Motor neuron (in vitro differentiated cells): ENCODE measurements around the gene ATG101. TPM values are rescaled to one million over a fixed set of nuclear protein-coding genes. Genes with fewer than 3 reads are reported as not detected.
A peak's percentile ranks its signal among the peaks of the same experiment; 100 is the strongest.

ENCODE experiments used
- ATAC-seq, 8 experiments: fragments of 200-7000 bp; cut with Tn5 transposase; replicated peaks in 6 of 8; 2 replicates each; pipeline ENCODE4 v1.8.0; 2021; ENCODE audit warnings: mild to moderate bottlenecking in 8 of 8, moderate library complexity in 8 of 8
- H3K27ac ChIP-seq, 2 donors: fragments of 250-450 bp; sonication (Bioruptor Pico); 2 replicates each; pipeline ENCODE4 v1.9.0; 2021; ENCODE audit warnings: antibody characterized with exemption in 2 of 2, mild to moderate bottlenecking in 2 of 2, moderate library complexity in 1 of 2
- H3K4me1 ChIP-seq, 2 donors: fragments of 250-450 bp; sonication (Bioruptor Pico); replicated peaks in 1 of 2; 2 replicates each; pipeline ENCODE4 v1.6.1; 2021; ENCODE audit warnings: antibody characterized with exemption in 2 of 2, mild to moderate bottlenecking in 2 of 2, moderate library complexity in 1 of 2
- H3K4me3 ChIP-seq, 5 donors: fragments of 250-450 bp; sonication (Bioruptor Pico); 2 replicates each; pipeline ENCODE4 v1.9.0; 2021; ENCODE audit warnings: antibody characterized with exemption in 5 of 5, mild to moderate bottlenecking in 5 of 5, moderate library complexity in 4 of 5
- WGBS, 10 experiments: fragments of 450-650 bp; shearing (Covaris generic); methylation state at CpG; one replicate each; pipeline ENCODE4 v1.0.0; 2022; 5-methylcytosine and 5-hydroxymethylcytosine counted together
- in situ Hi-C, 9 experiments: fragments of 400-800 bp; cut with MboI; loops; one replicate each; pipeline ENCODE4 v1.15.0; 2021; ENCODE audit warnings: low sequenced_read_pairs in 9 of 9, low pct_unique_long_range_greater_than_20kb in 2 of 9; ENCODE audit not compliant: unreplicated experiment in 9 of 9
- total RNA-seq, 8 experiments: library from RNA; unstranded; fragments of 300-600 nt; gene quantifications; 2 replicates each; pipeline versions ENCODE4 v1.2.3 to v1.2.4, GENCODE V29; 2022

Gene ATG101
- total RNA-seq, 8 experiments from 2014 or later, result 27.4 to 55.1 (median 35.8) TPM

DNA sequence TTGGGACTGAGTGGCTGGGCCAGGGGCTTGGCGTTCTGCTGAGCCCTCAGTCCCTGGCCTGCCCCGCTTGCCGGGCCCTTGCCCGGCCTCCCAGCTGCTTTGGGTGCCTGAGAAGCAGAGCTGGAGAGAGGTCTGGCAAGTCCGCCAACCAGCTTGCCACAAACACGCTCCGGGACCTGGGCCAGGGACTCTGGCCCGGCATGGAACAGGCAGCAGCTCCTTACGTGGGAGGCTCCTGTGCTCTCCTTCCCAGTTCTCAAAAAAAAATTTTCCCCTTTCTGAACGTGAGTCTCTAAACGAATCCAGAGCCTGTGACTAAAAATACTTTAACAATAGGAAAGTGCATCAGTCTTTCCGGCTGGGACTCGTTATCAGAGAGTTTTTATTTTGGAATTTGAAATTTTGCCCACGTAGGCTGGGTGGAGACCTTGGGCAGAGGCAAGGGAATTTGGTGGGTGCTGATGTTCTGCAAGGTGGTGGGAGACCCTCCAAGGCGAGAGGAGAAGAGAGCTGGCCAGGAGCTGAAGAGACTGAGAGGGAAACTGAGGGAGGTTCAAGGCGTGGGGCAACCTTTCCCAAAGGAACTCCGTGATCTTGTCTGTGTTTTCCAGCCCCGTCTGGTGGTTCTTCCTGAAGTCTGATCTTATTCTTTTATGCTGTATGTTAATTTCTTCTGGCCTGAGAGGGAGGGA, 25.3 kb upstream of the ATG101 start:
- Histone ChIP-seq H3K27ac (no peak overlapping the region), H3K4me3 (no peak overlapping the region), H3K4me1 (no peaks in the 10 kb centered on the region)
- 6 to 100% (median 77%) methylated on average over 1 to 11 of the region's 18 CpGs; no CpG with 5 or more reads in 1 of the 10 experiments for WGBS, 10 experiments
- ATAC-seq, result no peak
- in situ Hi-C loops, result no loop called here

DNA sequence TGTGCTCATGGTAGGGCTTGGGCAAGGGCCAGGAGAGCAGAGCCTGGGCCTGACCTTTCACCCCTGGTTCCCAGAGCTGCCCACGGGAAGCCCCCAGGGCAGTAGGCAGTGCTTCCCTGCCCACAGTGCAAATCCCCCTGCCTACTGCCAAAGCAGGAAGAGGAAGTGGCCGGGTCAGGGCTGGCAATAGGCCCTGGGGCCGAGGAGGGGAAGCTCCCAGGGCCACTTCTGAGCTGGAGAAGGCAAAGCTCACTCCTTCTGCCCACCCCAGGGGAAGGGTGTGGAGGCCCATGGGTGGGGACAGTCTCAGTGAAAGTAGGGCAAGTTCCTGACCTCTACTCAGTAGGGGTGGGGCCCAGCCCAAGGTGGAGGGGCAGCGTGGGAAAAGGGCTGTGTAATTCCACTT, 24.0 kb upstream of the ATG101 start:
- H3K4me1 ChIP-seq, result peaks cover 7 to 9% of the 10 kb centered on the region in 2 donors
- ATAC-seq, result peak in 3 of 8 experiments; percentile 12 to 24 (median 12)
- in situ Hi-C loops, result no loop called here
- H3K4me3 ChIP-seq, result no peak overlapping the region
- H3K27ac ChIP-seq, result no peak overlapping the region
- WGBS, 10 experiments, result 40 to 67% methylated on average over 1 of the region's 4 CpGs; no CpG with 5 or more reads in 8 of the 10 experiments

DNA sequence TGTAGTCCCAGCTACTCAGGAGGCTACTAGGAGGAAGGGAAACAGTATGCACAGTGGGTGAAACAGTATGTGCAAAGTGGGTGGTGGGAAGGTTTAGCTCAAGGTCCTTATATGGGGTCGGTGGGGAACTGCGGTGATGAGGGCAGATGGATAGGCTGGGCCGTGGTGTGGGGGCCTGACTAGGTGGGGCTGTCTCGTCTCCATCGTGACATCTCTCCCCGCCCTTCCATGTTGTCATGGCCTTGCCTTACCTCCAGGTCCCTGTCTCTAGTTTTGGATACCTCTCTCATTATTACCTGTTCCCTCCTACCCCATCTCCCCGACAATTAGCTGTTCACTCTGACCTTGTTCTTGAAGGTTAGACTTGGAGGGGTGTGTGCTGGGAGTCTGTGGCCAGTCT, 22.9 kb upstream of the ATG101 start:
- Histone ChIP-seq H3K4me1 (peaks cover 9 to 14% of the 10 kb centered on the region in 2 donors), H3K4me3 (no peak overlapping the region), H3K27ac (no peak overlapping the region)
- ATAC-seq, result no peak
- in situ Hi-C loops, result no loop called here
- WGBS, 10 experiments, result 20 to 94% (median 83%) methylated on average over 1 to 6 of the region's 7 CpGs; no CpG with 5 or more reads in 5 of the 10 experiments

DNA sequence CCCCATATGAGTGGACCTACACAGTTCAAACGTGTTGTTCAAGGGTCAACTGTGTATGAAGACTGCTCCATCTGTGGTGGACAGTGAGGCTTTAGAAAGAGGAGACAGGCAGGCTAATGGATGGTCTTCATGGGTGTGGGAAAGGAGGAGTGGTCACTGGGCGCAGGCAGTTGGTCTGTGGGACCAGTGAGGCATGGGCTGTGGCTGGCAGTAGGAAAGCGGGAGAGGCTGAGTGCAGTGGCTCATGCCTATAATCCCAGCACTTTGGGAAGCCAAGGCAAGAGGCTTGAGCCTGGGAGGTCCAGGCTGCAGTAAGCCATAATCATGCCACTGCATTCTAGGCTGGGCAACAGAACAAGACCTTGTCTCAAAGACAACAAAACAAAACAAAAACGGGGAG, 20.5 kb upstream of the ATG101 start:
- 50 to 100% (median 75%) methylated on average over 1 to 4 of the region's 4 CpGs; no CpG with 5 or more reads in 1 of the 10 experiments for WGBS, 10 experiments
- no peak for ATAC-seq
- no peak overlapping the region for H3K27ac ChIP-seq
- no peak overlapping the region for H3K4me3 ChIP-seq
- in situ Hi-C loops, result no loop called here
- peaks cover 11 to 14% of the 10 kb centered on the region in 2 donors for H3K4me1 ChIP-seq

DNA sequence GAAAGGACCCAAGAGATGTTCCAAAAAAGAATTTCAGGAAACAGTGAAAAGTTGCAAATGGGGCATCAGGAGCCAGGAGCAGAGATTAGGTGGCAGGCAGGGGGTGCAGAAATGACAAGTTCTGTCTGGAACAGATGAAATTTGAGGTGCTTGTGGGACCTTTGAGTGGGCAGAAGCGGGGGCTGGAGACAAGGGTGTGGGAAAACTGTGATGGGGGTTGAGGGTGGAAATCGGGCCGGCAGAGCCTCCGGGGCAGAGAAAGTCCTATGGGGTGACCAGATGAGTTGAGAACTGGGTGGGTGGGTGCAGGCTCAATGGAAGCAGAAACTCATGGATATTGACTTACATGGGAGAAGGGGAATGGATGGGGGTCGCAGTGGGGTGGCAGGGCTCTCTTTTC, 20.1 kb upstream of the ATG101 start:
- in situ Hi-C loops, result no loop called here
- 70 to 100% (median 82%) methylated on average over 1 to 2 of the region's 5 CpGs; no CpG with 5 or more reads in 6 of the 10 experiments for WGBS, 10 experiments
- no peak overlapping the region for H3K4me3 ChIP-seq
- ATAC-seq, result no peak
- H3K4me1 ChIP-seq, result peaks cover 11 to 14% of the 10 kb centered on the region in 2 donors
- no peak overlapping the region for H3K27ac ChIP-seq

DNA sequence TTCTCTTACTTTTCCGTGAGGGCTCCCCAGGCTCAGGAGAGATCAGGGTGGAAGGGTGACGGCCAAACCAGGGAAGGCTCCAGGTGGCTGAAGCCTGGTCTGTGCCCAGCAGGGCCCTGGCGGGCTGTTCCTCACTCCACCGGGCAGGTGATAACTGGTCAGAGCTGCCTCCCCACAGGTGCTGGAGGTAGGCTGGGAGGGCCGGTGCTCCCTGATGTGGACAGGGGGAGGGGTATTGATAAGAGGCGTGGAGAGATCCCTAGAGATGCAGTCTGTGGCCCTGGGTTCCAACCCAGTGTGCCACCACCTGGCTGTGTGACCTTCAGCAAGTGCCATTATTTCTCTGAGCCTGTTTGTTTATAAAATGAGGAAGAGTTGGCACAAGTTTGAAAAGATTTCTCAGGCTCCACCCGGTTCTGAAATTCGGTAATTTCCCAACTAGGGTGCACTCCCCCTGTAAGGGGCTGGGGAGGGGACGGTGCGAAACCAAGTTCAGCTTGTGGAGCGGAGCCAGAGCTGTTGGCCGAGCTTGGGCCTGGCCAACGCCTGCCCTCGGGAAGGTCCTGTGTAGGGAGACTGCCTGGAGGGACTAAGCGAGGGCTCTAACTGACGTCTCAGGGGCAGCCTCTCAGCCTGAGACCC, 19.5 kb upstream of the ATG101 start:
- no peak for ATAC-seq
- peaks cover 11 to 14% of the 10 kb centered on the region in 2 donors for H3K4me1 ChIP-seq
- peak overlapping the region in 1 of 2 donors; percentile 26 for H3K27ac ChIP-seq
- WGBS, 10 experiments, result 0 to 67% (median 13%) methylated on average over 1 to 5 of the region's 16 CpGs; no CpG with 5 or more reads in 4 of the 10 experiments
- in situ Hi-C loops, result no loop called here
- peak overlapping the region; percentile 33 to 43 (median 34) for H3K4me3 ChIP-seq

DNA sequence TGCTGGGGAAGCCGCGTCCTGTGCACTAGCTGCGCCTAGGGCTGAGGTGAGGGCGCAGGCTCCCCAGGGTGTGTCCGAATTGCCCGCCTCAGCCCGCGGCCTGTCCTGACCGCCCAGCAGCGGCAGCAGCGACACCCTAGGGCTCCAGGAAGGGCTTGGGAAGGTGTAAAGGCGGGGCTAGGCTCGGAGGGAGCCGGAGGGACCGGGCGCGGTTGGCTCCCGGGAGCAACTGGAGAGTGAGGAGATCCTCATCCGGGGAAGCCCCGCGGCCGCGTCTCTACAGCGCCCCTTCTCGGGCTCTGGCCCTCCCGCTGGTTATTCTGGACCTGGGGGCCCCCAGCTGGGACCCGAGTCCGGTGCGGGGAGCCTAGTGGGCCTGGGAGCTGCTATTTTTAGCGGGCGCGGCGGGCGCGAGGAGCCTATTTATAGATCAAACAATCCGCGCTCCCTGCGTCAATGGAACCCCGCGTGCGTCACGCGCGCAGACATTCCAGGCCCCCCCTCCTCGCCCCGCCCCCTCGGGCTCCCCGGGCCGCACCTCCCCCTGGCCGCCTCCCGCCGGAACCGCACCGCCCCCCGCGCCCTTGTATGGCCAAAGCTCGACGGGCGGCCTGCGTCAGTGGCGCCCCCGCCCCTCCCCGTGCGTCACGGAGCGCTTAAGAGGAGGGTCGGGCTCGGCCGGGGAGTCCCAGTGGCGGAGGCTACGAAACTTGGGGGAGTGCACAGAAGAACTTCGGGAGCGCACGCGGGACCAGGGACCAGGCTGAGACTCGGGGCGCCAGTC, 18.8 kb upstream of the ATG101 start, which contains the start of gene NR4A1:
Gene NR4A1, plus strand, starts transcription at position 685 of the 784 bp plus-strand sequence. CDS start 2,887 bp downstream, outside the sequence.
- WGBS, 10 experiments, result 0 to 1% methylated on average over 10 to 15 of the region's 77 CpGs; no CpG with 5 or more reads in 8 of the 10 experiments
- Histone ChIP-seq H3K4me3 (peak within 1 kb of the TSS; percentile 33 to 43 (median 34)), H3K27ac (peak within 1 kb of the TSS in 1 of 2 donors; percentile 26), H3K4me1 (peaks cover 11 to 14% of the 10 kb centered on the region in 2 donors)
- peak; percentile 54 to 87 (median 85) for ATAC-seq
- in situ Hi-C loops, result no loop called here

DNA sequence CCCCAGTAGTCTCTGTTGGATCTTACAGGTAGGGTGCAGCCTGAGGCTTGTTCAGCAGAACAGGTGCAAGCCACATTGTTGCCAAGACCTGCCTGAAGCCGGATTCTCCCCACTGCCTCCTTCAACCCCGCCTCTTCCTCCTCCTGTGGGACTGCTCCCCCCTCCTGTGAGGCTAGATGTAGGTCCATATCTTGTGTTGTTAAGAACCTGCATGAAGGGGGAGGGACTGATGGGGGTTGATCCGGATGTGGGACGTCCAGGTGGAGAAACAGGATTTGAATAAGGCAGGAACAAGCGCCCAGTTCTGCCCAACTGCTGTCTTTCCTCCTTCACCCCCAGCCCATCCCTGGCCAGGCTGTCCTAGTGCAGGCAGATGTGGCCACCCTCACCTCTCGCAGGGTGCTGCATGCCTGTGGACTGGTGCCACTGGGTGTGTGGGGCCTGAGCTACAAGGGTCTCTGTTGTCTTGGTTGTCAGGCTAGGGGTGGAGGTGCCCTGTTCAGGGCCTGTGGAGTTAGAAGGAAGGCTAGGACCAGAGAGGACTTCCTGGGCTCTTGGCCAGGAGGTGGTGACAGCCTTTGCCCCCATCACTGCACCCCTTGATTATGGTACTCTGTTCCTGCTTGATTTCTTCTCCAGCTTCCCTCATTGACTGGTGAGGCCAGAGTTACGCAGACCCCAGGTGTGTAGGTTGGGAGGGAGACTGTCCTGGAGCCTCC, 17.2 kb upstream of the ATG101 start:
- H3K27ac ChIP-seq, result no peak overlapping the region
- in situ Hi-C loops, result no loop called here
- WGBS, 10 experiments, result 80 to 100% (median 92%) methylated on average over 1 to 3 of the region's 7 CpGs; no CpG with 5 or more reads in 6 of the 10 experiments
- no peak overlapping the region for H3K4me3 ChIP-seq
- H3K4me1 ChIP-seq, result peaks cover 11 to 14% of the 10 kb centered on the region in 2 donors
- no peak for ATAC-seq

DNA sequence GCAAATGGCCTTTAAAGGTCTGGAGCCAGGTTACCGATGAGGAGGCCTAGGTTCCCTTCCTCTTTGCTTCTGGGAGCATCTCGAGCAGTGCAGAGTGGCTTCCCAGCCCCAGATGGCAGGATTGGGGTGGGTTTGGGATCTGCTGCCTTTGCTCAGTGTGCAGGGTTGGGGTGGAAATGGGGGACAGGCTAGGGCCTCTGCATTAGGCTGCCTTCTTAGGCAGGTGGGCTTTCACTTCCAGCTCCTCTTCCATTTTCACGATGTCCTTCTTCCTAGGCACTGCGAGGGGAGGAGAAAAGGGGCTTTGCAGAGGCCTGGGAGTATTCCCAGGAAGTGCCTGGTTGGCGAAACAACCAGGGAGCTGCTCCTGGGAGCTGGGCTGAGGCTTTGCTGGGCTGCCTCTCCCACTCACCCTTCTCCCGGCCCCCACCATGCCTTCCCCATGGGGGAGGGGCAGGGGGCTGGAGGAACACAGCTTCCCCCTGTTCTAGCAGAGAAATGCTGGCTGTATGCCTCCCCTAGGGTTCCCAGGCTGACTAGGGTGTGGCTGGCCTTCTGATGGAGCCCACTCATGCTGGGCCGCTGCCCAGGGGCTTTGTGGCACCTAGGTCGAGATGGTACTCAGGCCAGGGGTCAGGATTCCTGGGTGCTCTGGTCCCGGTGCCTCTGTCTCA, 16.1 kb upstream of the ATG101 start:
- in situ Hi-C loops, result no loop called here
- 70 to 100% (median 87%) methylated on average over 1 to 3 of the region's 9 CpGs; no CpG with 5 or more reads in 4 of the 10 experiments for WGBS, 10 experiments
- Histone ChIP-seq H3K27ac (no peak overlapping the region), H3K4me1 (peaks cover 11 to 14% of the 10 kb centered on the region in 2 donors), H3K4me3 (no peak overlapping the region)
- no peak for ATAC-seq

DNA sequence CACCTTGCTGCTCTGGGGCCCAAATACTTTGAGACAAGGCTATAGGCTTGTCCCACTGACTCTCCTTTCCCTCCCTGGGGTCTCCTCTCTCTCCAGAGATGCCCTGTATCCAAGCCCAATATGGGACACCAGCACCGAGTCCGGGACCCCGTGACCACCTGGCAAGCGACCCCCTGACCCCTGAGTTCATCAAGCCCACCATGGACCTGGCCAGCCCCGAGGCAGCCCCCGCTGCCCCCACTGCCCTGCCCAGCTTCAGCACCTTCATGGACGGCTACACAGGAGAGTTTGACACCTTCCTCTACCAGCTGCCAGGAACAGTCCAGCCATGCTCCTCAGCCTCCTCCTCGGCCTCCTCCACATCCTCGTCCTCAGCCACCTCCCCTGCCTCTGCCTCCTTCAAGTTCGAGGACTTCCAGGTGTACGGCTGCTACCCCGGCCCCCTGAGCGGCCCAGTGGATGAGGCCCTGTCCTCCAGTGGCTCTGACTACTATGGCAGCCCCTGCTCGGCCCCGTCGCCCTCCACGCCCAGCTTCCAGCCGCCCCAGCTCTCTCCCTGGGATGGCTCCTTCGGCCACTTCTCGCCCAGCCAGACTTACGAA, 15.4 kb upstream of the ATG101 start:
- WGBS, 10 experiments, result 60 to 95% (median 89%) methylated on average over 3 to 8 of the region's 21 CpGs; no CpG with 5 or more reads in 7 of the 10 experiments
- peaks cover 11 to 17% of the 10 kb centered on the region in 2 donors for H3K4me1 ChIP-seq
- no peak overlapping the region for H3K27ac ChIP-seq

DNA sequence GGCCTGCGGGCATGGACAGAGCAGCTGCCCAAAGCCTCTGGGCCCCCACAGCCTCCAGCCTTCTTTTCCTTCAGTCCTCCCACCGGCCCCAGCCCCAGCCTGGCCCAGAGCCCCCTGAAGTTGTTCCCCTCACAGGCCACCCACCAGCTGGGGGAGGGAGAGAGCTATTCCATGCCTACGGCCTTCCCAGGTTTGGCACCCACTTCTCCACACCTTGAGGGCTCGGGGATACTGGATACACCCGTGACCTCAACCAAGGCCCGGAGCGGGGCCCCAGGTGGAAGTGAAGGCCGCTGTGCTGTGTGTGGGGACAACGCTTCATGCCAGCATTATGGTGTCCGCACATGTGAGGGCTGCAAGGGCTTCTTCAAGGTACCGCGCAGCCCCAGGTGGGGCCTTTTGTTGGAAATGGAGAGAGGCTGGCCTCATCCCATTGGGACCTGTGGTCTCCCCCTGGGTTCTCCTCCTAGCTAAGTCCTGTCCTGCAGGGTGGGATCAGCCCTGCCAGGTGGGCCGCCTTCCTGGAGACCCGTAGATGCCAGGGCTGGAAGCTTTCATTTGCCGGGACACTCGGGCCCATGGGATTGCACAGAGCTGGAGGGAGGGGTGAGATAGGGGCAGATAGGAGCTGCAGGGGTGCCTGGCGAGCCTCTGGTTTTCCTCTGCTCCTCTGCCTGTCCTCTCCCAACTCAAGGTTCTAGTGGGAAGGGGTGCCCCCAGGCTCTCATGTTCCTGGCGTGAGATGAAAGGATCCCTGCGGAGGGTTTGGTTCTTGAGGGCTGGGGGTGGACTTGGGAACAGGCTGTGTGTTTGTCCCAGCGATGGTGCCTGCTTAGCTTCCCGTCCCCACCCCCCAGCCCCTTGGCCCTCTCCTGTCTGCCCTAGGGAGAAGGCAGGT, 14.7 kb upstream of the ATG101 start:
- in situ Hi-C loops, result no loop called here
- no peak for ATAC-seq
- Histone ChIP-seq H3K4me3 (no peak overlapping the region), H3K4me1 (peaks cover 8 to 12% of the 10 kb centered on the region in 2 donors), H3K27ac (no peak overlapping the region)
- WGBS, 10 experiments, result 60 to 100% (median 95%) methylated on average over 1 to 4 of the region's 21 CpGs; no CpG with 5 or more reads in 6 of the 10 experiments

More for the DNA sequence above, 15.4 kb upstream of the ATG101 start:
- H3K4me3 ChIP-seq, result no peak overlapping the region
- in situ Hi-C loops, result no loop called here
- no peak for ATAC-seq
